SK-N-SH (cell line): ENCODE results near the gene LILRA1. TPM values are rescaled to one million over a fixed set of nuclear protein-coding genes. Genes with fewer than 3 reads are reported as not detected.
"Not testable (repeated sequence)": the region's sequence is repeated elsewhere in the genome, so short reads cannot be mapped to it uniquely, and the experiment has no call there.

Experiments used
- CTCF ChIA-PET: fragments of 300-600, 350-600 bp; formaldehyde crosslinking; extraction: SDS; loops from one replicate; lab custom pipeline; 2021; lab: Yijun Ruan, JAX
- POLR2A ChIA-PET: fragments of 350-600 bp; sonication (Branson Sonifier 250); formaldehyde crosslinking; extraction: SDS; loops from one replicate; lab custom pipeline; 2020; ENCODE audit warnings: antibody characterized with exemption, inconsistent platforms; lab: Yijun Ruan, JAX
- DNase-seq: peaks from one replicate; pipeline ENCODE4 v3.0.0; 2012
- H2AFZ ChIP-seq: fragments of 200-600 bp; sonication (generic); 2 replicates; pipeline ENCODE4 v1.8.1; 2016; ENCODE audit warnings: antibody characterized with exemption, mild to moderate bottlenecking, low read depth
- H3F3A ChIP-seq: fragments of 200-600 bp; sonication (generic); replicated peaks from 2 replicates; pipeline ENCODE3; 2016; ENCODE audit warnings: antibody characterized with exemption, mild to moderate bottlenecking; ENCODE audit not compliant: insufficient read depth
- H3K27ac ChIP-seq, 2 experiments: fragments of 200-500 bp in 1 of 2; fragments of 200-600 bp in 1 of 2; sonication (Bioruptor generic) in 1 of 2; sonication (generic), shearing (Covaris generic) in 1 of 2; 2 replicates each; pipeline versions ENCODE4 v1.5.1 to v1.6.1; 2014 to 2016; ENCODE audit warnings: low read depth in 2 of 2, inconsistent platforms in 1 of 2, low read length in 1 of 2, mild to moderate bottlenecking in 1 of 2, mixed read lengths in 1 of 2
- H3K27me3 ChIP-seq: fragments of 200-600 bp; sonication (generic), shearing (Covaris generic); 2 replicates; pipeline ENCODE4 v1.6.1; 2016; ENCODE audit warnings: mixed run types; ENCODE audit not compliant: insufficient read depth
- H3K36me3 ChIP-seq, 2 experiments: fragments of 200-500 bp in 1 of 2; fragments of 200-600 bp in 1 of 2; sonication (Bioruptor generic) in 1 of 2; sonication (generic) in 1 of 2; replicated peaks in 1 of 2; 2 replicates each; pipeline versions ENCODE3 to v1.5.1; 2014 to 2016; ENCODE audit warnings: low read length in 1 of 2, mild to moderate bottlenecking in 1 of 2; ENCODE audit not compliant: insufficient read depth in 2 of 2, control insufficient read depth in 1 of 2
- H3K4me1 ChIP-seq, 2 experiments: fragments of 200-500 bp in 1 of 2; fragments of 200-600 bp in 1 of 2; sonication (Bioruptor generic) in 1 of 2; sonication (generic), shearing (Covaris generic) in 1 of 2; 2 replicates each; pipeline versions ENCODE4 v1.5.1 to v1.6.1; 2014 to 2016; ENCODE audit warnings: low read depth in 1 of 2, low read length in 1 of 2, mixed run types in 1 of 2; ENCODE audit not compliant: insufficient read depth in 2 of 2, control insufficient read depth in 1 of 2
- H3K4me2 ChIP-seq: fragments of 200-600 bp; sonication (generic), shearing (Covaris generic); 2 replicates; pipeline ENCODE4 v1.6.1; 2017; ENCODE audit warnings: mixed run types
- H3K4me3 ChIP-seq, 2 experiments: fragments of 200-500 bp in 1 of 2; fragments of 200-600 bp in 1 of 2; sonication (Bioruptor generic) in 1 of 2; sonication (generic), shearing (Covaris generic) in 1 of 2; 2 replicates each; pipeline versions ENCODE4 v1.5.1 to v1.8.1; 2014 to 2016; ENCODE audit warnings: low read depth in 2 of 2, inconsistent platforms in 1 of 2, low read length in 1 of 2, mild to moderate bottlenecking in 1 of 2, mixed read lengths in 1 of 2, moderate library complexity in 1 of 2
- H3K79me2 ChIP-seq: fragments of 200-600 bp; sonication (generic); 2 replicates; pipeline ENCODE4 v1.8.1; 2017; ENCODE audit warnings: mild to moderate bottlenecking; ENCODE audit not compliant: insufficient read depth
- H3K9ac ChIP-seq: fragments of 200-600 bp; sonication (generic); 2 replicates; pipeline ENCODE4 v1.6.1; 2017; ENCODE audit warnings: mixed run types
- H3K9me2 ChIP-seq: fragments of 200-600 bp; sonication (generic); 2 replicates; pipeline ENCODE4 v1.6.1; 2017; ENCODE audit warnings: mixed run types
- H3K9me3 ChIP-seq: fragments of 200-600 bp; sonication (generic); 2 replicates; pipeline ENCODE4 v1.6.1; 2017; ENCODE audit warnings: mixed run types, mild to moderate bottlenecking, moderate library complexity
- H4K20me1 ChIP-seq: fragments of 200-600 bp; sonication (generic); 2 replicates; pipeline ENCODE4 v1.6.1; 2017; ENCODE audit warnings: mild to moderate bottlenecking, mixed run types; ENCODE audit not compliant: insufficient read depth
- EP300 ChIP-seq, 2 experiments: IDR thresholded peaks; 2 replicates each; pipeline versions ENCODE4 v1.4.0 to v1.6.1; 2012; ENCODE audit warnings: borderline replicate concordance in 1 of 2, low read depth in 1 of 2, low read length in 1 of 2
- FOSL2 ChIP-seq: IDR thresholded peaks from 2 replicates; pipeline ENCODE4 v1.4.0; 2012; ENCODE audit warnings: low read depth, mild to moderate bottlenecking, moderate library complexity, borderline replicate concordance
- FOXM1 ChIP-seq: IDR thresholded peaks from 2 replicates; pipeline ENCODE4 v1.4.0; 2012; ENCODE audit warnings: low read depth, mild to moderate bottlenecking
- GABPA ChIP-seq: IDR thresholded peaks from 2 replicates; pipeline ENCODE4 v1.4.0; 2012; ENCODE audit warnings: low read depth, mild to moderate bottlenecking
- MAX ChIP-seq: IDR thresholded peaks from 2 replicates; pipeline ENCODE4 v1.4.0; 2012; ENCODE audit warnings: low read depth
- MEF2A ChIP-seq: IDR thresholded peaks from 2 replicates; pipeline ENCODE4 v1.4.0; 2012; ENCODE audit warnings: low read depth, borderline replicate concordance
- MXI1 ChIP-seq: IDR thresholded peaks from 2 replicates; pipeline ENCODE4 v1.6.1; 2012; ENCODE audit warnings: mild to moderate bottlenecking, low read depth, low read length, improper control_type of control experiment
- NRF1 ChIP-seq: IDR thresholded peaks from 2 replicates; pipeline ENCODE4 v1.6.1; 2012; ENCODE audit warnings: low read depth, mild to moderate bottlenecking, low read length
- POLR2AphosphoS5 ChIP-seq: IDR thresholded peaks from 2 replicates; pipeline ENCODE4 v1.6.1; 2012; ENCODE audit warnings: low read depth, low read length
- RAD21 ChIP-seq: IDR thresholded peaks from 2 replicates; pipeline ENCODE4 v1.6.1; 2012; ENCODE audit warnings: mild to moderate bottlenecking, low read length
- TCF12 ChIP-seq: IDR thresholded peaks from 2 replicates; pipeline ENCODE4 v1.4.0; 2012
- YY1 ChIP-seq: IDR thresholded peaks from 2 replicates; pipeline ENCODE4 v1.4.0; 2012; ENCODE audit warnings: low read depth, mild to moderate bottlenecking
- WGBS: methylation state at CpG from one replicate; pipeline ENCODE4 v1.1.6; 2017; ENCODE audit warnings: low lambda C conversion rate; 5-methylcytosine and 5-hydroxymethylcytosine counted together
- polyA plus RNA-seq, 3 experiments: library from polyadenylated mRNA; depleted of rRNA; stranded (reverse); fragments of >200 nt; gene quantifications; 2 replicates each; pipeline ENCODE4 v1.2.3, GENCODE V29; 2012
- TF ChIP-seq, protein P1 (sequence below): IDR thresholded peaks from 2 replicates; pipeline ENCODE4 v1.4.0; 2012; ENCODE audit warnings: low read depth, borderline replicate concordance
- TF ChIP-seq, protein P2 (sequence below): IDR thresholded peaks from 2 replicates; pipeline ENCODE4 v1.6.1; 2012; ENCODE audit warnings: mild to moderate bottlenecking, low read depth, low read length, moderate library complexity
- TF ChIP-seq, protein P3 (sequence below): fragments of 150-350 bp; IDR thresholded peaks from 2 replicates; pipeline ENCODE4 v1.6.1; 2017; ENCODE audit warnings: antibody characterized with exemption, low read length, low read depth, borderline replicate concordance

LILRA1 gene
- polyA plus RNA-seq, 1 of the 3 experiments (the other 2 are of a cell fraction), result not detected

- no peak for DNase-seq
- H4K20me1 ChIP-seq, result no peaks in the 10 kb centered on the region
- H3K9me2 ChIP-seq, result no peaks in the 10 kb centered on the region
- no peaks in the 10 kb centered on the region for H3K4me1 ChIP-seq
- 51% methylated on average over 11 of the region's 11 CpGs for WGBS
- H3K79me2 ChIP-seq, result no peaks in the 10 kb centered on the region
- H3K36me3 ChIP-seq, result no peaks in the 10 kb centered on the region
- H3K27ac ChIP-seq, result no peak overlapping the region
- peak overlapping the region; percentile 36; the same call in 1 of the 2 replicates for H2AFZ ChIP-seq
- no peak for TF ChIP-seq NRF1
- no peak for TF ChIP-seq MXI1
- no peak for TF ChIP-seq EP300 (IDR thresholded peaks at IDR 0.05; ENCODE audit: borderline replicate concordance in 1 of 2, low read depth in 1 of 2, low read length in 1 of 2)
- no peak for TF ChIP-seq RAD21
- TF ChIP-seq, protein P1, sequence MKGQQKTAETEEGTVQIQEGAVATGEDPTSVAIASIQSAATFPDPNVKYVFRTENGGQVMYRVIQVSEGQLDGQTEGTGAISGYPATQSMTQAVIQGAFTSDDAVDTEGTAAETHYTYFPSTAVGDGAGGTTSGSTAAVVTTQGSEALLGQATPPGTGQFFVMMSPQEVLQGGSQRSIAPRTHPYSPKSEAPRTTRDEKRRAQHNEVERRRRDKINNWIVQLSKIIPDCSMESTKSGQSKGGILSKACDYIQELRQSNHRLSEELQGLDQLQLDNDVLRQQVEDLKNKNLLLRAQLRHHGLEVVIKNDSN, result no peak
- TF ChIP-seq POLR2AphosphoS5, result no peak
- no peak for TF ChIP-seq FOXM1
- TF ChIP-seq, protein P2, sequence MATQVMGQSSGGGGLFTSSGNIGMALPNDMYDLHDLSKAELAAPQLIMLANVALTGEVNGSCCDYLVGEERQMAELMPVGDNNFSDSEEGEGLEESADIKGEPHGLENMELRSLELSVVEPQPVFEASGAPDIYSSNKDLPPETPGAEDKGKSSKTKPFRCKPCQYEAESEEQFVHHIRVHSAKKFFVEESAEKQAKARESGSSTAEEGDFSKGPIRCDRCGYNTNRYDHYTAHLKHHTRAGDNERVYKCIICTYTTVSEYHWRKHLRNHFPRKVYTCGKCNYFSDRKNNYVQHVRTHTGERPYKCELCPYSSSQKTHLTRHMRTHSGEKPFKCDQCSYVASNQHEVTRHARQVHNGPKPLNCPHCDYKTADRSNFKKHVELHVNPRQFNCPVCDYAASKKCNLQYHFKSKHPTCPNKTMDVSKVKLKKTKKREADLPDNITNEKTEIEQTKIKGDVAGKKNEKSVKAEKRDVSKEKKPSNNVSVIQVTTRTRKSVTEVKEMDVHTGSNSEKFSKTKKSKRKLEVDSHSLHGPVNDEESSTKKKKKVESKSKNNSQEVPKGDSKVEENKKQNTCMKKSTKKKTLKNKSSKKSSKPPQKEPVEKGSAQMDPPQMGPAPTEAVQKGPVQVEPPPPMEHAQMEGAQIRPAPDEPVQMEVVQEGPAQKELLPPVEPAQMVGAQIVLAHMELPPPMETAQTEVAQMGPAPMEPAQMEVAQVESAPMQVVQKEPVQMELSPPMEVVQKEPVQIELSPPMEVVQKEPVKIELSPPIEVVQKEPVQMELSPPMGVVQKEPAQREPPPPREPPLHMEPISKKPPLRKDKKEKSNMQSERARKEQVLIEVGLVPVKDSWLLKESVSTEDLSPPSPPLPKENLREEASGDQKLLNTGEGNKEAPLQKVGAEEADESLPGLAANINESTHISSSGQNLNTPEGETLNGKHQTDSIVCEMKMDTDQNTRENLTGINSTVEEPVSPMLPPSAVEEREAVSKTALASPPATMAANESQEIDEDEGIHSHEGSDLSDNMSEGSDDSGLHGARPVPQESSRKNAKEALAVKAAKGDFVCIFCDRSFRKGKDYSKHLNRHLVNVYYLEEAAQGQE, result no peak
- TF ChIP-seq TCF12, result no peak
- no peak for TF ChIP-seq FOSL2
- ChIA-PET CTCF (no interaction called here), POLR2A (no interaction called here)
- no peaks in the 10 kb centered on the region for H3F3A ChIP-seq
- peak overlapping the region in 1 of 2 experiments; percentile 24; a peak in 1 of 4 replicates for H3K4me3 ChIP-seq
- peak overlapping the region; percentile 40; the same call in 1 of the 2 replicates for H3K4me2 ChIP-seq
- peaks cover 4% of the 10 kb centered on the region; the same call in 1 of the 2 replicates for H3K27me3 ChIP-seq
- no peaks in the 10 kb centered on the region; the same call in 1 of the 2 replicates for H3K9me3 ChIP-seq
- no peak overlapping the region for H3K9ac ChIP-seq
These were observed 32.5 kb upstream of the LILRA1 start for GRCh38 chr19:54560881-54561385.

DNA sequence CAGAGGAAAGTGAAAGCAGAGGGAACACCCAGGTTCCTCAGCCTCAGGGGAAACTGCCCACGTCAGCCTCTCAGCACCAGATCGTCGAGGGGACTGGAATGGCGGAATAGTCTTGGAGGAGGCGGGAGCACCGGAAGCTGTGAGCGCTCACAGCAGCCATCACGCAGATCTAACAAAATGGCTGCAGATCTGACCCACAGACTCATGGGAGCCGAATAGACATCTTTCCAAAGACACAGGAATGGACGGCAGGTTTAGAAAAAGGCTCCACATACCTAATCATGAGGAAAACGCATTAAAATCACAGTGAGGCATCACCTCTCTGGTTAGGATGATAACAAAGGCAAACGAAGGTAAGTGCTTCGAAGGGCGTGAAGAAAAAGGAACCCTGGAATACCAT, 31.6 kb upstream of the LILRA1 start:
- ChIA-PET CTCF (no interaction called here), POLR2A (no interaction called here)
- Histone ChIP-seq H3K79me2 (no peaks in the 10 kb centered on the region), H3K9me2 (no peaks in the 10 kb centered on the region), H3F3A (no peaks in the 10 kb centered on the region), H3K9ac (no peak overlapping the region), H3K27me3 (peaks cover 4% of the 10 kb centered on the region; the same call in 1 of the 2 replicates), H3K9me3 (no peaks in the 10 kb centered on the region; the same call in 1 of the 2 replicates), H2AFZ (peak overlapping the region; percentile 66), H3K4me2 (peak overlapping the region; percentile 54), H3K4me3 (peak overlapping the region; percentile 29 to 44; a peak in 3 of 4 replicates), H3K4me1 (no peaks in the 10 kb centered on the region), H4K20me1 (no peaks in the 10 kb centered on the region), H3K36me3 (no peaks in the 10 kb centered on the region)
- 7% methylated on average over 14 of the region's 14 CpGs for WGBS
- TF ChIP-seq YY1 (peak; percentile 88), POLR2AphosphoS5 (no peak), GABPA (peak; percentile 31; the same call in 1 of the 2 replicates), MEF2A (no peak), MAX (peak; percentile 74)
- TF ChIP-seq, protein P3, sequence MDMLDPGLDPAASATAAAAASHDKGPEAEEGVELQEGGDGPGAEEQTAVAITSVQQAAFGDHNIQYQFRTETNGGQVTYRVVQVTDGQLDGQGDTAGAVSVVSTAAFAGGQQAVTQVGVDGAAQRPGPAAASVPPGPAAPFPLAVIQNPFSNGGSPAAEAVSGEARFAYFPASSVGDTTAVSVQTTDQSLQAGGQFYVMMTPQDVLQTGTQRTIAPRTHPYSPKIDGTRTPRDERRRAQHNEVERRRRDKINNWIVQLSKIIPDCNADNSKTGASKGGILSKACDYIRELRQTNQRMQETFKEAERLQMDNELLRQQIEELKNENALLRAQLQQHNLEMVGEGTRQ, result no peak
- TF ChIP-seq, all 33 proteins: peak for 3
- no peak overlapping the region for H3K27ac ChIP-seq
- DNase-seq, result no peak

GRCh38 chr19:54563206-54563605, 30.2 kb upstream of the LILRA1 start:
- H3K9me2 ChIP-seq, H3K27ac ChIP-seq, H3K4me2 ChIP-seq, H3K4me3 ChIP-seq, H4K20me1 ChIP-seq, H3K79me2 ChIP-seq, H2AFZ ChIP-seq, H3K36me3 ChIP-seq, DNase-seq, CTCF ChIA-PET, H3K27me3 ChIP-seq, H3K9me3 ChIP-seq, H3F3A ChIP-seq, POLR2A ChIA-PET, H3K9ac ChIP-seq, H3K4me1 ChIP-seq: not testable (repeated sequence)
- WGBS, result 24% methylated on average over 6 of the region's 6 CpGs
